CD4-positive, alpha-beta T cell (primary cell): ENCODE data around the gene THRA. TPM values are rescaled to one million over a fixed set of nuclear protein-coding genes. Genes with fewer than 3 reads are reported as not detected.

Experiments used
- ATAC-seq: fragments of 200-7000 bp; cut with Tn5 transposase; one replicate; pipeline ENCODE4 v1.10.0; 2022; ENCODE audit warnings: mild to moderate bottlenecking; ENCODE audit not compliant: poor library complexity
- CTCF ChIA-PET: fragments of 350-600 bp; sonication (Branson Sonifier 250); formaldehyde crosslinking; loops from one replicate; lab custom pipeline; 2021; ENCODE audit warnings: antibody characterized with exemption, inconsistent platforms; lab: Charles Lee
- POLR2A ChIA-PET: fragments of 350-600 bp; sonication (Branson Sonifier 250); formaldehyde crosslinking; loops from one replicate; lab custom pipeline; 2021; ENCODE audit warnings: antibody characterized with exemption, inconsistent platforms; lab: Charles Lee
- DNase-seq, 14 experiments: peaks; one replicate each; pipeline ENCODE4 v3.0.0-alpha.2; 2013 to 2020; ENCODE audit warnings: mixed read lengths in 2 of 14
- H3K27ac ChIP-seq, 2 donors: one replicate each; pipeline versions ENCODE4 v1.5.1 to v1.7.0; 2013; ENCODE audit warnings: low read length in 2 of 2, low read depth in 1 of 2, mild to moderate bottlenecking in 1 of 2
- H3K27me3 ChIP-seq, 2 experiments: 1 replicate in 1 of 2; 2 replicates in 1 of 2; pipeline versions ENCODE4 v1.6.1 to v1.7.0; 2013; ENCODE audit warnings: low read length in 2 of 2, control low read depth in 1 of 2, mild to moderate bottlenecking in 1 of 2, moderate library complexity in 1 of 2; ENCODE audit not compliant: insufficient read depth in 2 of 2, control insufficient read depth in 1 of 2
- H3K36me3 ChIP-seq: one replicate; pipeline ENCODE4 v1.6.1; 2013; ENCODE audit warnings: low read length, control low read depth; ENCODE audit not compliant: insufficient read depth
- H3K4me1 ChIP-seq: one replicate; pipeline ENCODE4 v1.6.1; 2013; ENCODE audit warnings: low read length, control low read depth; ENCODE audit not compliant: insufficient read depth
- H3K4me3 ChIP-seq: one replicate; pipeline ENCODE4 v1.5.1; 2013; ENCODE audit warnings: mild to moderate bottlenecking, low read length, moderate library complexity
- H3K9me3 ChIP-seq, 2 experiments: 1 replicate in 1 of 2; 2 replicates in 1 of 2; pipeline versions ENCODE4 v1.6.1 to v1.7.0; 2013; ENCODE audit warnings: low read length in 2 of 2, mild to moderate bottlenecking in 2 of 2, control low read depth in 1 of 2, moderate library complexity in 1 of 2; ENCODE audit not compliant: control insufficient read depth in 1 of 2, insufficient read depth in 1 of 2
- H3K27ac Mint-ChIP-seq: one replicate; pipeline ENCODE4 v1.8.0; 2020; ENCODE audit warnings: mixed read lengths
- H3K27me3 Mint-ChIP-seq: one replicate; pipeline ENCODE4 v1.8.0; 2021; ENCODE audit warnings: mixed read lengths
- H3K36me3 Mint-ChIP-seq: one replicate; pipeline ENCODE4 v1.8.0; 2021; ENCODE audit warnings: low read depth, mixed read lengths
- H3K4me1 Mint-ChIP-seq: one replicate; pipeline ENCODE4 v1.8.0; 2021; ENCODE audit warnings: low read depth, mixed read lengths
- H3K4me3 Mint-ChIP-seq: one replicate; pipeline ENCODE4 v1.8.0; 2020; ENCODE audit warnings: mild to moderate bottlenecking, mixed read lengths
- H3K9me3 Mint-ChIP-seq: one replicate; pipeline ENCODE4 v1.8.0; 2020; ENCODE audit warnings: mixed read lengths
- intact Hi-C, 2 experiments: fragments of 100-400 bp; cut with DNase I in 1 of 2; cut with micrococcal nuclease in 1 of 2; formaldehyde crosslinking; loops; one replicate each; pipeline versions ENCODE4 v1.15.1 to v1.9.0; 2023 to 2025; cut with DNase I, micrococcal nuclease
- total RNA-seq, 174 experiments: library from RNA in 2 of 174; stranded (reverse) in 2 of 174; gene quantifications; one replicate each; pipeline ENCODE4 v1.2.3 and lab custom pipeline; 2021 to 2026
- TF ChIP-seq, protein P1 (sequence below): fragments of 200-600 bp; IDR thresholded peaks from one replicate; pipeline ENCODE4 v1.8.0; 2022; ENCODE audit warnings: antibody characterized with exemption, mild to moderate bottlenecking

THRA gene
- total RNA-seq, 2 experiments from 2014 or later = 35.2 to 36.4 TPM

DNA sequence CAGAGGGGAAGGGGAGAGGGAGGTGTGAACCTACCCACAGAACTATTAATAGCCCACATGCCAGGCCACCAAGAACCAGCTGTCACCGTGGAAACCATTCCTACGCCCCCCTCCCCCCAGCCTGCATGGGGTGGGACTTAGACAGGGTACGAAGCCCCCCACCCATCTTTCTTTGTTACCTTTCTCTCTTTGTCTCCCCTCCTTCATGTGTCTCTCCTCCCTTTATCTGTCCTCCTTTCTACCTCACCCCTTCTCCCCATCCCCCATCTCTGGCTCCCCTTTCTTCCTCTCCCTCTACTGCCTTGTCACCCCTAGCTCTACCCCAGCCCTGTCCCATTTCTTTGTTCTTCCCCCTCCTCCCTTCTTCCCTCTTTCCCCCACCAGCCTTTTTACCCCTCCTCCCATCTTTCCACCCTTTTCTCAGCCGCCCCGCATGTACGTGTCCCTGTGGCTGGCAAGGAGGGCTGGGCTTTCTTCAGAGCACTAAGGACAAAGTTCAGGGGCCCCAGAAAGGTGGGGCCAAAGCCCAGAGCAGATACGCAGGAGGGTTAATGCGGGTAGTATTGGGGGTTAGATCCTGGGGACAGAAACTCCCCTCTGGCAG, 8.0 kb downstream of the THRA start:
- Mint-ChIP-seq H3K27me3 (no peaks in the 10 kb centered on the region), H3K9me3 (no peaks in the 10 kb centered on the region), H3K36me3 (peaks cover 12% of the 10 kb centered on the region), H3K27ac (peak overlapping the region; percentile 96), H3K4me3 (peak overlapping the region; percentile 54), H3K4me1 (peaks cover 83% of the 10 kb centered on the region)
- ATAC-seq = no peak
- Histone ChIP-seq H3K27ac (peak overlapping the region; percentile 32 to 73), H3K9me3 (no peaks in the 10 kb centered on the region), H3K36me3 (peaks cover 16% of the 10 kb centered on the region), H3K27me3 (no peaks in the 10 kb centered on the region), H3K4me3 (no peak overlapping the region), H3K4me1 (peaks cover 81% of the 10 kb centered on the region)
- TF ChIP-seq, protein P1, sequence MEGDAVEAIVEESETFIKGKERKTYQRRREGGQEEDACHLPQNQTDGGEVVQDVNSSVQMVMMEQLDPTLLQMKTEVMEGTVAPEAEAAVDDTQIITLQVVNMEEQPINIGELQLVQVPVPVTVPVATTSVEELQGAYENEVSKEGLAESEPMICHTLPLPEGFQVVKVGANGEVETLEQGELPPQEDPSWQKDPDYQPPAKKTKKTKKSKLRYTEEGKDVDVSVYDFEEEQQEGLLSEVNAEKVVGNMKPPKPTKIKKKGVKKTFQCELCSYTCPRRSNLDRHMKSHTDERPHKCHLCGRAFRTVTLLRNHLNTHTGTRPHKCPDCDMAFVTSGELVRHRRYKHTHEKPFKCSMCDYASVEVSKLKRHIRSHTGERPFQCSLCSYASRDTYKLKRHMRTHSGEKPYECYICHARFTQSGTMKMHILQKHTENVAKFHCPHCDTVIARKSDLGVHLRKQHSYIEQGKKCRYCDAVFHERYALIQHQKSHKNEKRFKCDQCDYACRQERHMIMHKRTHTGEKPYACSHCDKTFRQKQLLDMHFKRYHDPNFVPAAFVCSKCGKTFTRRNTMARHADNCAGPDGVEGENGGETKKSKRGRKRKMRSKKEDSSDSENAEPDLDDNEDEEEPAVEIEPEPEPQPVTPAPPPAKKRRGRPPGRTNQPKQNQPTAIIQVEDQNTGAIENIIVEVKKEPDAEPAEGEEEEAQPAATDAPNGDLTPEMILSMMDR = no peak
- intact Hi-C loops = no loop called here
- POLR2A ChIA-PET = interaction anchor here (0.7 to 1.0 kb wide), 3 partner anchors 25 to 148 kb away, joined by 3 to 4 read pairs (median 4); partner anchors contain the start of gene WIPF2
- CTCF ChIA-PET = interaction anchor here (1.1 to 2.7 kb wide), 4 partner anchors 16 to 42 kb away, joined by 3 to 14 read pairs (median 4); partner anchors contain the start of gene MED24
- DNase-seq = peak in 2 of 14 experiments; percentile 11 to 14

DNA sequence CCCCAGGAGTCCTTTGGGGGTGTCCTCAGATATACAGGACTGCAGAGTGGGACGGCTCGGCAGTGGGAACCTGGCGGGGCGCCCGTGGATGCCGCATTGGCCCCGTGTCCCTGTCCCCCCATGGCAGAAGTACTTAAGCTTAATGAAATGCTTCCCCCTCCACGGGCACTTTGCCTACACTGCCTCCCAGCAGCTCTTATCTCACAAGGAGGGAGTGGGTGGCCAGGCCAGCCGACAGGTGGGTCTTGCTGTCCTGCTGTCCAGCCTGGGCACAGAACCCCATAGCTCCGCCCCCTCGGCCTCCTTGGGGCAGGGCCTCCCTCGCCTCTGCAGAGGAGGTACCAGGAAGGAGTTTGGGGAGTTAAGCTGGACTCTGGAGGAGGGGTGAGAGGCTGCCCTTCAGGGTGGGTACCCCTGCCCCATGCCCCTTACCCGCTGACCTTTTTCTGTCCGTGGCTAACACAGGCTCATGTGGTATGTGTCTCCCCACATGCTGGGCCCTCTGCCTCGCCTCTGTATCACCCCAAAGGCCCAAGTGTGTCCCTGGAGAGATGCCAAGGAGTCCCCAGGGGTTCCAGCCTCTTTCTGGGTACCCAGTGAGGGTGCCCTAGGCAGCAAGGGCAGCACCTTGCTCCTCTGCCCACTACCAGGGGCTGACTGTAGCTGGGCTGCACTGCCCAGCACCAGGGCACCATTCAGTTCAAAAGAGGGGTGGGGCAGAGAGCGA, 8.7 kb downstream of the THRA start:
- Mint-ChIP-seq H3K9me3 (no peaks in the 10 kb centered on the region), H3K27me3 (no peaks in the 10 kb centered on the region), H3K27ac (peak overlapping the region; percentile 96), H3K36me3 (peaks cover 18% of the 10 kb centered on the region), H3K4me3 (no peak overlapping the region), H3K4me1 (peaks cover 83% of the 10 kb centered on the region)
- ChIA-PET POLR2A (interaction anchor here (0.7 to 1.0 kb wide), 3 partner anchors 24 to 147 kb away, joined by 3 to 4 read pairs (median 4); partner anchors contain the start of gene WIPF2), CTCF (interaction anchor here (0.5 to 1.5 kb wide), 2 partner anchors 15 to 38 kb away, joined by 3 read pairs; no protein-coding TSS in a partner anchor)
- intact Hi-C loops = no loop called here
- no peaks in the 10 kb centered on the region for H3K9me3 ChIP-seq
- H3K27ac ChIP-seq = peak overlapping the region; percentile 32 to 73
- H3K4me3 ChIP-seq = no peak overlapping the region
- H3K27me3 ChIP-seq = no peaks in the 10 kb centered on the region
- TF ChIP-seq, protein P1 = no peak
- peaks cover 81% of the 10 kb centered on the region for H3K4me1 ChIP-seq
- peaks cover 22% of the 10 kb centered on the region for H3K36me3 ChIP-seq
- ATAC-seq (no peak), DNase-seq (peak in 1 of 14 experiments; percentile 23)

DNA sequence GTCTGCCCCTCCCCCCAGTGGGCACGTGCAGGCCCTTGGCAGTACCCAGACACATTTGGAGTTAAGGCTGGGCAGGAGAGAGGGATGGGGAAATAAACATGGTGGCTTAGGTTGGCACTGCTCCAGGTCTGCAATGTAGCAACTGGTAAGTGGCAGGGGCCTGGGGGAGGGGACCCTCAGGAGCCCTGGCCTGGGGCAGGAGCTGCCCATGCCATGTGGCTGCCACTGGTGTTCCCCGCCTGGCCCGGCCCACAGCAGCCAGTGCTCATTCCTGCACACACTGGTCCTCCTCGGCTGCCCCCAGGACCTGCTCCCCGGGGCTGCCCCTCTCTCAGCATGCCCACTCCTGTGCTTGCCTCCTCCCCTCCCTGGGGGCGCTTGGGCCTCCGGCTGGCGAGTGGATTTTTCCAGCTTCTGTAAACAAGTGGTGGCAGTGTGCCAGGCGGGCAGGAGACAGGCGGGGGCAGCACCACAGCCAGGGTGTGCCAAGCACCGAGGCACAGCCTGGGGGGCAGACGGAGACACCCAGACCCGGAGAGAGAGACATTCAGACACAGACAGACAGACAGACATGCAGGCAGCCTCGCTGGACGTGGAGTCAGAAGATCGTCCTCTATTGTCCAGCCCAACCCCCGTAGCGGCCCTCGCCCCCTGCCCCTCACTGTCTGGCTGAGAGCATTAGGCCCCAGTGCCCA, 9.4 kb downstream of the THRA start:
- Histone ChIP-seq H3K4me3 (no peak overlapping the region), H3K36me3 (peaks cover 29% of the 10 kb centered on the region), H3K27ac (peak overlapping the region; percentile 32 to 73), H3K9me3 (no peaks in the 10 kb centered on the region), H3K27me3 (no peaks in the 10 kb centered on the region), H3K4me1 (peaks cover 79% of the 10 kb centered on the region)
- ChIA-PET CTCF (interaction anchor here (0.5 to 1.5 kb wide), 3 partner anchors 14 to 37 kb away, joined by 3 read pairs; no protein-coding TSS in a partner anchor), POLR2A (no interaction called here)
- peaks cover 77% of the 10 kb centered on the region for H3K4me1 Mint-ChIP-seq
- TF ChIP-seq, protein P1 = no peak
- H3K27ac Mint-ChIP-seq = peak overlapping the region; percentile 96
- H3K27me3 Mint-ChIP-seq = no peaks in the 10 kb centered on the region
- no peak overlapping the region for H3K4me3 Mint-ChIP-seq
- ATAC-seq (no peak), DNase-seq (peak in 1 of 14 experiments; percentile 29)
- H3K9me3 Mint-ChIP-seq = no peaks in the 10 kb centered on the region
- peaks cover 21% of the 10 kb centered on the region for H3K36me3 Mint-ChIP-seq
- intact Hi-C loops = no loop called here
